ENCODE data around the gene DNASE1L3.
"Not testable (repeated sequence)": the region's sequence is repeated elsewhere in the genome, so short reads cannot be mapped to it uniquely, and the experiment has no call there.

- TF ChIP-seq CTCF (conservative IDR thresholded peaks at IDR 0.05); ZFX (IDR thresholded peaks at IDR 0.05): not testable (repeated sequence)
These were observed 32.1 kb upstream of the DNASE1L3 start for GRCh38 chr3:58242860-58243259.

Data from C4-2B (cell line).